Esophagus (tissue), 2 donors: ENCODE results near the gene RAB27A. TPM values are rescaled to one million over a fixed set of nuclear protein-coding genes. Genes with fewer than 3 reads are reported as not detected.

Experiments
- H3K27ac ChIP-seq, 2 donors: one replicate each; pipeline ENCODE4 v1.5.1; 2013; ENCODE audit warnings: low read depth in 2 of 2, mild to moderate bottlenecking in 2 of 2, inconsistent platforms in 1 of 2, low read length in 1 of 2, moderate library complexity in 1 of 2
- H3K27me3 ChIP-seq, 2 donors: one replicate each; pipeline ENCODE4 v1.6.1; 2013; ENCODE audit warnings: low read length in 2 of 2, control low read depth in 1 of 2, mild to moderate bottlenecking in 1 of 2; ENCODE audit not compliant: insufficient read depth in 2 of 2, control insufficient read depth in 1 of 2
- H3K36me3 ChIP-seq, 2 donors: one replicate each; pipeline ENCODE4 v1.6.1; 2013; ENCODE audit warnings: low read length in 1 of 2; ENCODE audit not compliant: control insufficient read depth in 2 of 2, insufficient read depth in 2 of 2
- H3K4me1 ChIP-seq, 2 donors: one replicate each; pipeline ENCODE4 v1.6.1; 2013; ENCODE audit warnings: low read length in 1 of 2; ENCODE audit not compliant: control insufficient read depth in 2 of 2, insufficient read depth in 2 of 2
- H3K4me3 ChIP-seq, 2 donors: one replicate each; pipeline ENCODE4 v1.5.1; 2013; ENCODE audit warnings: low read length in 2 of 2, mild to moderate bottlenecking in 2 of 2, low read depth in 1 of 2, moderate library complexity in 1 of 2
- H3K9me3 ChIP-seq, 2 donors: one replicate each; pipeline ENCODE4 v1.6.1; 2013; ENCODE audit warnings: mild to moderate bottlenecking in 2 of 2, low read depth in 1 of 2, low read length in 1 of 2, moderate library complexity in 1 of 2; ENCODE audit not compliant: control insufficient read depth in 2 of 2, insufficient read depth in 1 of 2
- WGBS, 2 donors: extraction: QIAGEN DNeasy Blood & Tissue Kit; methylation state at CpG; one replicate each; pipeline ENCODE4 v1.1.7; 2013; 5-methylcytosine and 5-hydroxymethylcytosine counted together
- polyA plus RNA-seq, 2 donors: library from polyadenylated mRNA; stranded (reverse); fragments of 200-250 nt; gene quantifications; one replicate each; pipeline ENCODE4 v1.2.3, GENCODE V29; 2013
- donor health status: healthy with polysubstance abuse.
- donor health status: Bipolar disorder and iron deficiency.

Gene RAB27A
- polyA plus RNA-seq, 2 donors, result 10.2 to 20.9 TPM

DNA sequence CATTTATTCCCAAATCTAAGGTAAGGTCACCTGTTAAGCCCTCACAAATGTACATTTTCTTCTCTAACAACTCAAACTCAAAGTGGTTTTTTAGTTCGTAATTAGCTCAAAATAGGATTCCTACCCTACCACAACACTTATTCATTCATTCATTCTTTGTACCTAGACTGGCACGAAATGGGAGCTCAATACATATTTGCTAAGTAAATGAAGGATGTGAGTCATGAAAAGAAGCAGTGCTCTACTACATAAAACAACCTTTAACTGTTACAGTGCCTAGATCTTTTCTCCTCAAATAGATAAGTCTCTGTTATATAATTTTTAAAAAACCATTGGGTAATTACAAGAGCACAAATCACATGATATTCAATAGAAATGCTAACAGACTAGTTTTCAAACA is 105.9 kb downstream of the RAB27A start:
- no peaks in the 10 kb centered on the region for H3K27me3 ChIP-seq
- no peak overlapping the region for H3K27ac ChIP-seq
- no peaks in the 10 kb centered on the region for H3K9me3 ChIP-seq
- WGBS, 2 donors, result 73 to 81% methylated on average over 2 of the region's 2 CpGs
- no peak overlapping the region for H3K4me3 ChIP-seq
- no peaks in the 10 kb centered on the region for H3K4me1 ChIP-seq
- H3K36me3 ChIP-seq, result peaks cover 0 to 2% of the 10 kb centered on the region in 2 donors

DNA sequence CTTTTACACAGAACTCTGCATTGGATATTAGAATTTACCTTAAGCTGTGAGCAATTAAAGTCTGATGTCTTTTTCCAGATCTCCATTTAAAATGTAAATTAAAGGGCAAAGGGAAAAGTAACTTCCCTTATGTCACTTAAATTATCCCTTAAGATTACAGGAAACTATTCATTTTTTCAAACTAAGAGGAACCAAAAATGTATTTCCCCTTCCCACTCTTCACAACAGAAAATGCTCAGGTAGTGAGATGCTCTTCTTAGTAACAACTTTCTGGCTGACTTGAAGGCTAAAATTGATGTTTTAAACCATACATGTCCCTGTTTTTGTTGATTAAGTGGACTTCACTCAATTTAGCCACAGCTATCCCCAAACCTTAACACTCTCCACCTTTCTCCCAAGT is 110.5 kb downstream of the RAB27A start:
- Histone ChIP-seq H3K4me3 (no peak overlapping the region), H3K4me1 (peaks cover 0 to 2% of the 10 kb centered on the region in 2 donors), H3K36me3 (no peaks in the 10 kb centered on the region), H3K9me3 (no peaks in the 10 kb centered on the region), H3K27ac (no peak overlapping the region), H3K27me3 (no peaks in the 10 kb centered on the region)

DNA sequence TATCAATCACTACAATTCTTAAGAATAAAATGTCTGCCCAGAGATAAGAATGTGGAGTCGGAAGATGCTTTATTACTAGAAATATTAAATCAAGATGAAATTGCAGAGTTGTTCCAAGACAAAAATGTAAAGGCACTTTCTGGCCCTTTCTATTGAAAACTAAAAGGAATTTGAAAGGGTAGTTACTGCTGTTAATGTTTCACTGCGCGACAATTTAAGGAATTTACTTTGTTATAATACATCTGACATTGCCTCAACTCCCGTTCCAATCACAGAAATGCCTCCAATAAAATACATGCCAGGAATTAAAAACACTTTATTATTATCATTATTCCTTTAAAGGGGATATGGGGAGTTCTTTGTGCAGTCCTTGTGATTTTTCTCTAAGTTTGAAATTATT is 119.3 kb downstream of the RAB27A start:
- H3K27me3 ChIP-seq, result no peaks in the 10 kb centered on the region
- H3K36me3 ChIP-seq, result no peaks in the 10 kb centered on the region
- no peaks in the 10 kb centered on the region for H3K9me3 ChIP-seq
- 59 to 76% methylated on average over 4 of the region's 4 CpGs for WGBS, 2 donors
- H3K4me3 ChIP-seq, result no peak overlapping the region
- no peaks in the 10 kb centered on the region for H3K4me1 ChIP-seq
- H3K27ac ChIP-seq, result no peak overlapping the region

DNA sequence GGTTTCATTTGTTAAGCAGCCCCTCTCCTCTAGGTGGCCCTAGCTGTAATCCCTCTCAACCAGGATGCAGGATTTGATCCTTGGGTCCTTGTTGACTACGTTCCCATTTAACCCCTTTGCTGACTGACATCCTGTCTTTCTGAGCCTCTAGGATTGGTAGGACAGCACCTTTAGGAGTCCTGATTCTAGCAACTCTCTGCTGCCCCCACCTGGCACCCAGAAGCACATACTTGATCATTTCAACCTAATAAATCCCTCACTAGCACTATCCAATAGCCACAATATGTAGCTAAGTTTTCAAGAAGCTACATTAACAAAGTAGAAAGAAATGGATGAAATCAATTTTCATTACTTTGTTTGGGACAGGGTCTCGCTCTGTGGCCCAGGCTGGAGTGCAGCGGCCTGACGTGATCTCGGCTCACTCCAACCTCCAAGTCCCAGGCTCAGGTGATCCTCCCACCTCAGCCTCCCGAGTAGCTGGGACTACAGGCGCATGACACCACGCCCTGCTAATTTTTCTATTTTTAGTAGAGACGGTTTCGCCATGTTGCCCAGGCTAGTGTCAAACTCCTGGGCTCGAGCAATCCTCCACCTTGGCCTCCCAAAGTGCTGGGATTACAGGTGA is 121.2 kb downstream of the RAB27A start:
- Histone ChIP-seq H3K9me3 (no peaks in the 10 kb centered on the region), H3K27me3 (no peaks in the 10 kb centered on the region), H3K36me3 (no peaks in the 10 kb centered on the region), H3K4me3 (no peak overlapping the region), H3K4me1 (no peaks in the 10 kb centered on the region), H3K27ac (no peak overlapping the region)
- WGBS, 2 donors, result 70 to 72% methylated on average over 11 of the region's 11 CpGs

DNA sequence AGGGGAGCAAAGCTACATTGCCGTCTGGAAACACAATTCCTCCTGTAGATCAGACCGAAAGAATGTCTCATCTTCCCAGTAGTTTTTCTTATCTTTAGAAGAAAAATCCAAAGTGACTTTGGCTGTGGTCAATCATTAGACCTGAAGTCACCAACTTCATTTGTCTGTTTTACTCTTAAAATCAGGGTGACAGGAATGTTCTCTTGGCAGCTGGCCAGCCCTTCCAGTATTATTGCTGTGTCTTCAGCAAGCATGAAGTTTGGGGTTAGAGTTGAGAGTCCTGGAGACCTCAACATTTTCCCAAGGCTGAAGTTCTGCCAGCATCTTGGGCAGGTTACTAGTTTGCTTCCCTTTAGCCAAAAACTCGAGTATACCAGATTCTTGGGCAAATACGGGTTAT is 125.3 kb downstream of the RAB27A start:
- H3K27me3 ChIP-seq, result no peaks in the 10 kb centered on the region
- 79 to 80% methylated on average over 4 of the region's 4 CpGs for WGBS, 2 donors
- no peaks in the 10 kb centered on the region for H3K9me3 ChIP-seq
- H3K4me3 ChIP-seq, result no peak overlapping the region
- H3K27ac ChIP-seq, result no peak overlapping the region
- H3K36me3 ChIP-seq, result no peaks in the 10 kb centered on the region
- H3K4me1 ChIP-seq, result no peaks in the 10 kb centered on the region

Other genes with a start within 250 kb of the RAB27A start
- gene RSL24D1, start 92.9 kb downstream of the RAB27A start, polyA plus RNA-seq, result 10 to 100 TPM; 46.8 to 49.6 TPM
- 1 to 10 TPM; 9.2 to 9.5 TPM for gene PIGBOS1, start 29.3 kb upstream of the RAB27A start, polyA plus RNA-seq
- 10 to 100 TPM in 1 of 2 donors, 1 to 10 TPM in 1; 7.7 to 14.2 TPM for gene PIGB, start 29.4 kb upstream of the RAB27A start, polyA plus RNA-seq
- gene CCPG1, start 118.5 kb upstream of the RAB27A start, polyA plus RNA-seq, result 1 to 10 TPM; 5.0 to 6.7 TPM
- gene PIERCE2, start 118.7 kb upstream of the RAB27A start, polyA plus RNA-seq, result 1 to 10 TPM in 1 of 2 donors, under 1 TPM in 1; 0.73 to 2.1 TPM
- gene DNAAF4, start 218.4 kb upstream of the RAB27A start, polyA plus RNA-seq, result 1 to 10 TPM; 1.4 to 2.5 TPM